RWPE2 (cell line): ENCODE measurements around the gene SEC24B.

Experiments
- ATAC-seq: fragments of 200-7000 bp; cut with Tn5 transposase; 3 replicates; pipeline ENCODE4 v1.9.1; 2021; ENCODE audit warnings: low read depth
- DNase-seq: peaks from one replicate; pipeline ENCODE4 v3.0.0-alpha.2; 2020; ENCODE audit warnings: low spot score
- H3K27ac ChIP-seq: fragments of 450-650 bp; 2 replicates; pipeline ENCODE4 v1.5.1; 2017; ENCODE audit warnings: mild to moderate bottlenecking; ENCODE audit not compliant: poor library complexity, severe bottlenecking
- H3K27me3 ChIP-seq: fragments of 250-450 bp; sonication (Bioruptor Pico); 2 replicates; pipeline ENCODE4 v1.5.1; 2021; ENCODE audit warnings: mild to moderate bottlenecking, moderate library complexity; ENCODE audit not compliant: insufficient read depth, poor library complexity, severe bottlenecking
- H3K36me3 ChIP-seq: fragments of 250-450 bp; sonication (Bioruptor Pico); 2 replicates; pipeline ENCODE4 v1.5.1; 2020; ENCODE audit warnings: low read depth, mild to moderate bottlenecking, moderate library complexity
- H3K4me1 ChIP-seq: fragments of 250-450 bp; sonication (Bioruptor Pico); 2 replicates; pipeline ENCODE4 v1.5.1; 2021; ENCODE audit warnings: mild to moderate bottlenecking, moderate library complexity; ENCODE audit not compliant: insufficient read depth, poor library complexity, severe bottlenecking
- H3K4me3 ChIP-seq: fragments of 250-450 bp; sonication (Bioruptor Pico); 2 replicates; pipeline ENCODE4 v1.5.1; 2021; ENCODE audit warnings: mild to moderate bottlenecking, moderate library complexity; ENCODE audit not compliant: severe bottlenecking
- H3K9me3 ChIP-seq: fragments of 250-450 bp; sonication (Bioruptor Pico); 2 replicates; pipeline ENCODE4 v1.5.1; 2021; ENCODE audit warnings: mild to moderate bottlenecking, moderate library complexity; ENCODE audit not compliant: severe bottlenecking
- CTCF ChIP-seq: fragments of 450-650 bp; IDR thresholded peaks from one replicate; pipeline ENCODE4 v1.5.1; 2017; ENCODE audit warnings: mild to moderate bottlenecking, moderate library complexity; ENCODE audit not compliant: poor library complexity, severe bottlenecking

Gene SEC24B

GRCh38 chr4:109434007-109434971 is 674 bp downstream of the SEC24B start:
- Histone ChIP-seq H3K9me3 (no peaks in the 10 kb centered on the region), H3K4me3 (peak overlapping the region; percentile 96), H3K36me3 (no peaks in the 10 kb centered on the region), H3K4me1 (peaks cover 28% of the 10 kb centered on the region), H3K27me3 (no peaks in the 10 kb centered on the region), H3K27ac (peak overlapping the region; percentile 77)
- TF ChIP-seq CTCF: no peak
- ATAC-seq: peak; percentile 28
- no peak for DNase-seq

GRCh38 chr4:109435635-109436034 is 2.0 kb downstream of the SEC24B start:
- H3K4me1 ChIP-seq: peaks cover 39% of the 10 kb centered on the region
- H3K36me3 ChIP-seq: no peaks in the 10 kb centered on the region
- no peak for DNase-seq
- no peaks in the 10 kb centered on the region for H3K9me3 ChIP-seq
- peak overlapping the region; percentile 96 for H3K4me3 ChIP-seq
- ATAC-seq: no peak
- no peaks in the 10 kb centered on the region for H3K27me3 ChIP-seq
- peak overlapping the region; percentile 77 for H3K27ac ChIP-seq
- TF ChIP-seq CTCF: no peak

GRCh38 chr4:109436504-109436903 is 2.9 kb downstream of the SEC24B start:
- no peaks in the 10 kb centered on the region for H3K9me3 ChIP-seq
- DNase-seq (no peak), ATAC-seq (no peak)
- H3K27ac ChIP-seq: peak overlapping the region; percentile 77
- no peaks in the 10 kb centered on the region for H3K27me3 ChIP-seq
- no peaks in the 10 kb centered on the region for H3K36me3 ChIP-seq
- H3K4me1 ChIP-seq: peaks cover 43% of the 10 kb centered on the region
- H3K4me3 ChIP-seq: no peak overlapping the region
- no peak for TF ChIP-seq CTCF

DNA sequence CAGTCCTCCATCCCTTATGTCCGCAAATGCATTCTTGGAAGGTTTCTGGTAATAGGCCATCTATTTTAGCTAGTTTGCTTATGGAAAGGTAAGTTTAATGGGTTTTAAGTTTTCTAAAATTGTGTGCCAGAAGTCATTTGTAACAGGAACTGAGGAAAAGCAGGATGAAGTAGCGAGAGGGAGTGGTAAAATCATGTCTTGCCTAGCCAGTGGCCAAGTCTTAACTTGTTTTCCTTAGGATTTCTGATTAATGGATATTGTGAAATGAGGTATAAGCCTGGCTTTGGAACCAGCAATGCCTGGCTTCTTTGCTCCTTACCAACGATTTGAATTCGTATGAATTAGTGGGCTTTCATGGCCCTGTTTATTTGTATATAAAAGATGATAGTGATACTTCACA is 7.3 kb downstream of the SEC24B start:
- H3K4me1 ChIP-seq: peaks cover 53% of the 10 kb centered on the region
- peaks cover 8% of the 10 kb centered on the region for H3K36me3 ChIP-seq
- H3K4me3 ChIP-seq: no peak overlapping the region
- DNase-seq (no peak), ATAC-seq (peak; percentile 65)
- H3K9me3 ChIP-seq: no peaks in the 10 kb centered on the region
- no peak for TF ChIP-seq CTCF
- no peaks in the 10 kb centered on the region for H3K27me3 ChIP-seq
- peak overlapping the region; percentile 92 for H3K27ac ChIP-seq

DNA sequence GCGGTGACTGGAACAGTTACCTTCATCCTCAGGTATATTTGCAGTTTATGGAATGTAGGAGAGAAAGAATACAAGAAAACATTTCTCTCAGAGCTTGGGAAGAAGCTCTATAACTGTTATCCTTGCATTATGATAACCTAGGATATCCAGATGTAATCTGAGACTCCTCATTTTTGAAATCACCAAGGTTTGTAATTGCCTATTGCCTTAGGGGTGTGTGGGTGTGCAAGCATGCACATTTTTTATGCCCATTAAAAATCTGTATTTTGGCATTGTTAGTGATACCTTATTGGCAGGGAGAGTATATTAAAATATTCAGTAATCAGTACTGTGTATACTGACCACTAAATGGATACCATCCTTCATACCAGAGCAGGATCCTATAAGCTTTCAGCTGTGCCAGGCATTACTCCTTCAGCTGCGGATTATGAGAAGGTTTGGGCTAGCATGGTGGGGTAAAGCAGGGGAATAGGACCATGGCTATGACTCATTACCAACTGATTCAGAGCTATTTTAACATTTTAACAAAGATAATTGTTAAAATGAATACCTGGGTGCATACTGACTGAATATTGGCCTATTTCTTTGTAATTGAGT is 8.3 kb downstream of the SEC24B start:
- Histone ChIP-seq H3K27me3 (no peaks in the 10 kb centered on the region), H3K4me1 (peaks cover 52% of the 10 kb centered on the region), H3K36me3 (peaks cover 16% of the 10 kb centered on the region), H3K27ac (peak overlapping the region; percentile 92), H3K4me3 (no peak overlapping the region), H3K9me3 (no peaks in the 10 kb centered on the region)
- TF ChIP-seq CTCF: no peak
- no peak for DNase-seq
- ATAC-seq: peak; percentile 66
